Liver (tissue), 9 donors: ENCODE results near the gene MADD. TPM values are rescaled to one million over a fixed set of nuclear protein-coding genes. Genes with fewer than 3 reads are reported as not detected.

Experiments used
- DNase-seq: peaks from one replicate; pipeline ENCODE4 v3.0.0-alpha.2; 2017; ENCODE audit warnings: low spot score
- H3K27ac ChIP-seq, 2 donors: one replicate each; pipeline ENCODE4 v1.7.0; 2013; ENCODE audit warnings: inconsistent platforms in 2 of 2, low read length in 2 of 2, control low read depth in 1 of 2, low read depth in 1 of 2, mild to moderate bottlenecking in 1 of 2
- H3K27me3 ChIP-seq, 4 donors: one replicate each; pipeline versions ENCODE4 v1.6.1 to v1.7.0; 2013; ENCODE audit warnings: low read length in 3 of 4, inconsistent platforms in 1 of 4, mild to moderate bottlenecking in 1 of 4, moderate library complexity in 1 of 4; ENCODE audit not compliant: control insufficient read depth in 4 of 4, insufficient read depth in 4 of 4
- H3K36me3 ChIP-seq, 4 donors: one replicate each; pipeline versions ENCODE4 v1.6.1 to v1.7.0; 2013; ENCODE audit warnings: low read length in 3 of 4, mild to moderate bottlenecking in 3 of 4, low read depth in 1 of 4, moderate library complexity in 1 of 4; ENCODE audit not compliant: control insufficient read depth in 4 of 4, insufficient read depth in 3 of 4
- H3K4me1 ChIP-seq, 4 donors: one replicate each; pipeline versions ENCODE4 v1.6.1 to v1.7.0; 2013; ENCODE audit warnings: low read length in 3 of 4, mild to moderate bottlenecking in 3 of 4, moderate library complexity in 1 of 4; ENCODE audit not compliant: control insufficient read depth in 4 of 4, insufficient read depth in 4 of 4
- H3K4me3 ChIP-seq, 3 donors: one replicate each; pipeline versions ENCODE4 v1.6.1 to v1.7.0; 2013; ENCODE audit warnings: low read length in 3 of 3, control low read depth in 1 of 3, low read depth in 1 of 3, mild to moderate bottlenecking in 1 of 3
- H3K9ac ChIP-seq, 2 donors: one replicate each; pipeline ENCODE4 v1.7.0; 2013; ENCODE audit warnings: low read length in 2 of 2, mild to moderate bottlenecking in 2 of 2, moderate library complexity in 2 of 2, control low read depth in 1 of 2, low read depth in 1 of 2
- H3K9me3 ChIP-seq, 4 donors: one replicate each; pipeline versions ENCODE4 v1.6.1 to v1.7.0; 2013; ENCODE audit warnings: low read length in 3 of 4; ENCODE audit not compliant: control insufficient read depth in 4 of 4
- ATF3 ChIP-seq: IDR thresholded peaks from 2 replicates; pipeline ENCODE4 v1.6.1; 2016; ENCODE audit warnings: antibody characterized with exemption
- EGR1 ChIP-seq, 2 donors: IDR thresholded peaks; 2 replicates each; pipeline ENCODE4 v1.6.1; 2016 to 2018; ENCODE audit warnings: antibody characterized with exemption in 2 of 2, low read depth in 2 of 2
- FOXA1 ChIP-seq: IDR thresholded peaks from 2 replicates; pipeline ENCODE4 v1.6.1; 2016; ENCODE audit warnings: antibody characterized with exemption
- FOXA2 ChIP-seq: IDR thresholded peaks from 2 replicates; pipeline ENCODE4 v1.6.1; 2016; ENCODE audit warnings: antibody characterized with exemption
- GABPA ChIP-seq, 2 donors: IDR thresholded peaks in 1 of 2; conservative IDR thresholded peaks in 1 of 2; 2 replicates each; pipeline ENCODE4 v1.6.1; 2016; ENCODE audit warnings: antibody characterized with exemption in 2 of 2, mild to moderate bottlenecking in 1 of 2, moderate library complexity in 1 of 2
- HNF4A ChIP-seq, 2 donors: conservative IDR thresholded peaks; 2 replicates each; pipeline ENCODE4 v1.6.1; 2016; ENCODE audit warnings: antibody characterized with exemption in 2 of 2, mild to moderate bottlenecking in 2 of 2
- HNF4G ChIP-seq: IDR thresholded peaks from 2 replicates; pipeline ENCODE4 v1.6.1; 2016; ENCODE audit warnings: antibody characterized with exemption
- JUND ChIP-seq, 2 donors: IDR thresholded peaks; 2 replicates each; pipeline ENCODE4 v1.6.1; 2016; ENCODE audit warnings: antibody characterized with exemption in 2 of 2
- NR2F2 ChIP-seq: IDR thresholded peaks from 2 replicates; pipeline ENCODE4 v1.6.1; 2016; ENCODE audit warnings: antibody characterized with exemption
- RAD21 ChIP-seq, 2 donors: IDR thresholded peaks; 2 replicates each; pipeline ENCODE4 v1.6.1; 2016; ENCODE audit warnings: antibody characterized with exemption in 2 of 2, mild to moderate bottlenecking in 2 of 2
- REST ChIP-seq: IDR thresholded peaks from 2 replicates; pipeline ENCODE4 v1.6.1; 2016; ENCODE audit warnings: antibody characterized with exemption, mild to moderate bottlenecking
- RXRA ChIP-seq, 2 donors: IDR thresholded peaks; 2 replicates each; pipeline ENCODE4 v1.6.1; 2017 to 2018; ENCODE audit warnings: antibody characterized with exemption in 2 of 2, mild to moderate bottlenecking in 1 of 2
- SP1 ChIP-seq: IDR thresholded peaks from 2 replicates; pipeline ENCODE4 v1.6.1; 2018; ENCODE audit warnings: antibody characterized with exemption, mild to moderate bottlenecking
- TAF1 ChIP-seq: conservative IDR thresholded peaks from 2 replicates; pipeline ENCODE4 v1.6.1; 2016; ENCODE audit warnings: antibody characterized with exemption, mild to moderate bottlenecking
- YY1 ChIP-seq: IDR thresholded peaks from 2 replicates; pipeline ENCODE4 v1.6.1; 2016; ENCODE audit warnings: antibody characterized with exemption, mild to moderate bottlenecking
- WGBS: extraction: QIAGEN DNeasy Blood & Tissue Kit; methylation state at CpG from one replicate; pipeline ENCODE4 v1.1.7; 2013; 5-methylcytosine and 5-hydroxymethylcytosine counted together
- polyA plus RNA-seq, 2 donors: library from polyadenylated mRNA; stranded (reverse) in 1 of 2; unstranded in 1 of 2; fragments of 200-250 nt in 1 of 2; fragments of >200 nt in 1 of 2; fragmentation: Nextera tagmentation in 1 of 2; extraction: Ambion mirVana in 1 of 2; gene quantifications; one replicate each; pipeline versions ENCODE4 v1.2.1 to v1.2.3, GENCODE V29; 2013 to 2015
- total RNA-seq, 2 donors: library from RNA; depleted of rRNA; stranded (reverse); fragments of >200 nt; gene quantifications; one replicate each; pipeline ENCODE4 v1.2.3, GENCODE V29; 2014
- TF ChIP-seq, protein P1 (sequence below): fragments of 150-350 bp; IDR thresholded peaks from 2 replicates; pipeline ENCODE4 v1.5.1; 2017; ENCODE audit warnings: improper control_type of control experiment, low read depth, low read length; ENCODE audit not compliant: missing input control
- TF ChIP-seq, protein P2 (sequence below): IDR thresholded peaks from 2 replicates; pipeline ENCODE4 v1.6.1; 2016; ENCODE audit warnings: antibody characterized with exemption
- donor health status: healthy.
- donor health status: healthy.
- donor health status: healthy.
- donor health status: healthy.
- donor health status: healthy.

The MADD gene
- total and polyA plus RNA-seq, 4 donors, result 9.9 to 20.5 (median 11.1) TPM

DNA sequence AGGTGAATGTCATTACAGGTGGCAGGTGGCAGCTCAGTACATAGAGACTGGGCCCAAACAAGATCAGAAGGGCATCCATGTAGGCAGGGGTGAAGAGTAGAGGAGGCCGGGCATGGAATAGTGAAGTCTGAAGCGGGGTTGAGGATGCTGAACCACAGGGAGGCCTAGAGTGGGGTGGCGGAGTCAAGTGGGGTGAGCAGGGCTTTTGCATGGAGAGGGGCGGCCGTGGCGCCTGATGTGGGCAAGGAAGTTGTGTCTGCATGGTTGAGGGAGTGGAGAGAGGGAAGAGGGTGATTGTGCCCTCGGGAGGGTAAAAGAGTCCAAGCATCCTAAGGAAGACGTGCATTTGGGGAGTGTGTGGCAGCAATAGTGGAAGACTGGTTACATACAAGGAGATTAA lies 40.8 kb upstream of the MADD start:
- TF ChIP-seq TAF1, result no peak
- TF ChIP-seq NR2F2, result no peak
- TF ChIP-seq, protein P1, sequence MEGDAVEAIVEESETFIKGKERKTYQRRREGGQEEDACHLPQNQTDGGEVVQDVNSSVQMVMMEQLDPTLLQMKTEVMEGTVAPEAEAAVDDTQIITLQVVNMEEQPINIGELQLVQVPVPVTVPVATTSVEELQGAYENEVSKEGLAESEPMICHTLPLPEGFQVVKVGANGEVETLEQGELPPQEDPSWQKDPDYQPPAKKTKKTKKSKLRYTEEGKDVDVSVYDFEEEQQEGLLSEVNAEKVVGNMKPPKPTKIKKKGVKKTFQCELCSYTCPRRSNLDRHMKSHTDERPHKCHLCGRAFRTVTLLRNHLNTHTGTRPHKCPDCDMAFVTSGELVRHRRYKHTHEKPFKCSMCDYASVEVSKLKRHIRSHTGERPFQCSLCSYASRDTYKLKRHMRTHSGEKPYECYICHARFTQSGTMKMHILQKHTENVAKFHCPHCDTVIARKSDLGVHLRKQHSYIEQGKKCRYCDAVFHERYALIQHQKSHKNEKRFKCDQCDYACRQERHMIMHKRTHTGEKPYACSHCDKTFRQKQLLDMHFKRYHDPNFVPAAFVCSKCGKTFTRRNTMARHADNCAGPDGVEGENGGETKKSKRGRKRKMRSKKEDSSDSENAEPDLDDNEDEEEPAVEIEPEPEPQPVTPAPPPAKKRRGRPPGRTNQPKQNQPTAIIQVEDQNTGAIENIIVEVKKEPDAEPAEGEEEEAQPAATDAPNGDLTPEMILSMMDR, result no peak
- TF ChIP-seq, protein P2, sequence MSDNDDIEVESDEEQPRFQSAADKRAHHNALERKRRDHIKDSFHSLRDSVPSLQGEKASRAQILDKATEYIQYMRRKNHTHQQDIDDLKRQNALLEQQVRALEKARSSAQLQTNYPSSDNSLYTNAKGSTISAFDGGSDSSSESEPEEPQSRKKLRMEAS, result no peak
- TF ChIP-seq HNF4G, result no peak
- TF ChIP-seq JUND (IDR thresholded peaks at IDR 0.05), result no peak
- TF ChIP-seq ATF3, result no peak
- Histone ChIP-seq H3K27me3 (no peaks in the 10 kb centered on the region), H3K36me3 (peaks cover 0 to 2% (median 0%) of the 10 kb centered on the region in 4 donors), H3K9me3 (no peaks in the 10 kb centered on the region), H3K4me3 (no peak overlapping the region), H3K4me1 (peaks cover 9 to 14% (median 12%) of the 10 kb centered on the region in 4 donors), H3K27ac (no peak overlapping the region), H3K9ac (no peak overlapping the region)
- 97% methylated on average over 8 of the region's 8 CpGs for WGBS
- no peak for DNase-seq

DNA sequence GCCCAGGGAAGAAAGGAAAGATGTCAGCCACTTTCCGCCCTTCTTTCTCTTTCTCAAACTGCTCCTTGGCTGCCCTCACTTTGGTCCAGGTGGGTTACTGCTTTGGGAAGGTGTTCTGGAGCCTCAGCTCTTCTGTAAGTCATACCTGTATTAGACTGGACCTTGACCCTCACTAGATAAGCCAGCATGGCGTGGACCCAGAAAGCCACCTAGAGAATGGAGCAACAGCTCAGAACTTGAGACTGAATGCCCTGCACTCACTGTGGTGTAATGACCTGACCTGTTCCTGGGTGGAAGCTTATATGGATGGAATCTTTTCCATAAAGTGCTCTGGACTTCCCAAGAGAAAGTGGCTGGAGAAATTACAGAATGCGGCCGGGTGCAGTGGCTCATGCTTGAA lies 36.9 kb upstream of the MADD start:
- Histone ChIP-seq H3K27ac (no peak overlapping the region), H3K4me3 (no peak overlapping the region), H3K9ac (no peak overlapping the region), H3K4me1 (peaks cover 11 to 25% (median 22%) of the 10 kb centered on the region in 4 donors), H3K27me3 (no peaks in the 10 kb centered on the region), H3K9me3 (no peaks in the 10 kb centered on the region), H3K36me3 (peaks cover 0 to 2% (median 0%) of the 10 kb centered on the region in 4 donors)
- TF ChIP-seq, protein P2, result no peak
- TF ChIP-seq NR2F2 (no peak), SP1 (peak; percentile 66), RXRA (IDR thresholded peaks at IDR 0.05) (peak; percentile 70 to 77), HNF4G (peak; percentile 75), GABPA (IDR thresholded peaks at IDR 0.05 in 1 of 2, conservative IDR thresholded peaks at IDR 0.05 in 1 of 2) (no peak), EGR1 (IDR thresholded peaks at IDR 0.05; ENCODE audit: low read depth in 2 of 2) (no peak), YY1 (no peak), FOXA2 (no peak), RAD21 (IDR thresholded peaks at IDR 0.05) (peak in 1 of 2 donors; percentile 45), HNF4A (conservative IDR thresholded peaks at IDR 0.05) (peak; percentile 81 to 89), JUND (IDR thresholded peaks at IDR 0.05) (peak in 1 of 2 donors; percentile 22)
- WGBS, result 78% methylated on average over 4 of the region's 4 CpGs
- no peak for DNase-seq

DNA sequence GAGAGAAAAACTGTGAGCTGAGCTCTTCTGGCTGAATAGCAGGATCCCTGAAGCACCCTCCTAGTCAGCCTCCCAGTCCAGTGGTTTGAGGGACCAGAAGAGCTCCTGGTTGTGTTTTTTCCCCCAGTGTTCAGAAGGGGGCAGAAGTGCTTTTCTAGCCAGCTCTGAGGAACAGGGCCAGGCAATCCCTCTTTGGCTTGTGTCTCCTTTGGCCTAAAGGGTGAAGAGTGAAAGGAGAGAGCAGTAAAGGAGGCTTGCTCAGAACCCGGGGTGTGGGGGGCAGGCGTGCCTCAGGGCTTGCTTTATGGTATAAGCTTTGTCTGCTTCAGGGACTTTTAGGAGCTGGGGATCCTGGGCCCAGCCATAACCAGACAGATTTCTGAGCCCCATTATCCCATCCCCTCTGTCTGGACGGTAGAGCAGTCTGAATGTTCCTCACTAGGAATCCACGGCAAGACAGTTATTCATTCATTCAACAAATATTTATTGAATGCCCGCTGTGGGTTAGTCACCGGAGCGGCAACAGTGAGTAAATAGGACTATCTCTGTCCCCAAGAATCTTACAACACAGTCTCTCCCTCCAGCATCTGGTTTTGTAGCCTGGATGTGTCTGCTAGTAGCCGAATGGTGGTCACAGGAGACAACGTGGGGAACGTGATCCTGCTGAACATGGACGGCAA lies 35.8 kb upstream of the MADD start:
- 29% methylated on average over 11 of the region's 11 CpGs for WGBS
- Histone ChIP-seq H3K4me3 (peak overlapping the region; percentile 33 to 63 (median 44)), H3K27ac (peak overlapping the region; percentile 66 to 75)
- TF ChIP-seq, protein P1, result peak; percentile 18
- TF ChIP-seq SP1, result peak; percentile 47
- peak; percentile 19 for TF ChIP-seq FOXA1
- peak; percentile 52 for TF ChIP-seq ATF3
- no peak for TF ChIP-seq REST
- TF ChIP-seq, protein P2, result peak; percentile 60
- peak; percentile 70 to 78 for TF ChIP-seq RAD21 (IDR thresholded peaks at IDR 0.05)
- peak; percentile 27 to 57 for TF ChIP-seq HNF4A (conservative IDR thresholded peaks at IDR 0.05)

More for the DNA sequence above, 35.8 kb upstream of the MADD start:
- Histone ChIP-seq H3K4me1 (peaks cover 11 to 25% (median 22%) of the 10 kb centered on the region in 4 donors), H3K9me3 (no peaks in the 10 kb centered on the region), H3K36me3 (peaks cover 0 to 5% (median 2%) of the 10 kb centered on the region in 4 donors), H3K9ac (peak overlapping the region in 1 of 2 donors; percentile 32), H3K27me3 (no peaks in the 10 kb centered on the region)
- no peak for DNase-seq
